ENCODE measurements around the gene ARL15. TPM values are rescaled to one million over a fixed set of nuclear protein-coding genes. Genes with fewer than 3 reads are reported as not detected.

Gene ARL15
- total RNA-seq, 4 donors from 2014 or later, result 13.0 to 52.7 (median 17.1) TPM

DNA sequence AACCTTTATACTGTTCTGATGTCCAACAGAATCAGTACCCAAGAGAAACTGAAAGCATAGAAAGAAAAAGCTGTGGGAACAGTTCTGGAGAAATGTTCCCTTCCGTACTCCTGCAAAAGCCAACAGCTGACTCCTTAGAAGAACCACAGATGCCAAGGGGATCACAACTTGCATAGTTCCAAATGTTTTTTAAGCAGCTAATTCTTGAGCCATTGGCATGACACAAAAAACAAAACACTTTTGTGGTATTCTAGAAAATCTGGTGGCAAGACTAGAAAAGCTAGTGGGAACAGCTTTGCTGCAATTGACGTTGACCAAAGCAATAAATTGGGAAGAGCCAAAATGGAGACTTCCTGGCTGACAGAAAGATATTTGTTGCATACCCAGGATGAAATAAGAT, 189.9 kb downstream of the ARL15 start:
- H3K4me3 ChIP-seq, result no peak overlapping the region
- 88 to 95% methylated on average over 2 of the region's 2 CpGs for WGBS, 2 donors
- TF ChIP-seq, protein P1, sequence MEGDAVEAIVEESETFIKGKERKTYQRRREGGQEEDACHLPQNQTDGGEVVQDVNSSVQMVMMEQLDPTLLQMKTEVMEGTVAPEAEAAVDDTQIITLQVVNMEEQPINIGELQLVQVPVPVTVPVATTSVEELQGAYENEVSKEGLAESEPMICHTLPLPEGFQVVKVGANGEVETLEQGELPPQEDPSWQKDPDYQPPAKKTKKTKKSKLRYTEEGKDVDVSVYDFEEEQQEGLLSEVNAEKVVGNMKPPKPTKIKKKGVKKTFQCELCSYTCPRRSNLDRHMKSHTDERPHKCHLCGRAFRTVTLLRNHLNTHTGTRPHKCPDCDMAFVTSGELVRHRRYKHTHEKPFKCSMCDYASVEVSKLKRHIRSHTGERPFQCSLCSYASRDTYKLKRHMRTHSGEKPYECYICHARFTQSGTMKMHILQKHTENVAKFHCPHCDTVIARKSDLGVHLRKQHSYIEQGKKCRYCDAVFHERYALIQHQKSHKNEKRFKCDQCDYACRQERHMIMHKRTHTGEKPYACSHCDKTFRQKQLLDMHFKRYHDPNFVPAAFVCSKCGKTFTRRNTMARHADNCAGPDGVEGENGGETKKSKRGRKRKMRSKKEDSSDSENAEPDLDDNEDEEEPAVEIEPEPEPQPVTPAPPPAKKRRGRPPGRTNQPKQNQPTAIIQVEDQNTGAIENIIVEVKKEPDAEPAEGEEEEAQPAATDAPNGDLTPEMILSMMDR (IDR thresholded peaks at IDR 0.05), result no peak
- no peak for TF ChIP-seq EP300 (IDR thresholded peaks at IDR 0.05)
- TF ChIP-seq POLR2A (IDR thresholded peaks at IDR 0.05), result no peak
- H3K9me3 ChIP-seq, result no peaks in the 10 kb centered on the region
- H3K27ac ChIP-seq, result no peak overlapping the region
- no peaks in the 10 kb centered on the region for H3K4me1 ChIP-seq
- DNase-seq (ENCODE audit: low spot score in 2 of 2), result no peak
- no peaks in the 10 kb centered on the region for H3K36me3 ChIP-seq
- no peaks in the 10 kb centered on the region for H3K27me3 ChIP-seq

DNA sequence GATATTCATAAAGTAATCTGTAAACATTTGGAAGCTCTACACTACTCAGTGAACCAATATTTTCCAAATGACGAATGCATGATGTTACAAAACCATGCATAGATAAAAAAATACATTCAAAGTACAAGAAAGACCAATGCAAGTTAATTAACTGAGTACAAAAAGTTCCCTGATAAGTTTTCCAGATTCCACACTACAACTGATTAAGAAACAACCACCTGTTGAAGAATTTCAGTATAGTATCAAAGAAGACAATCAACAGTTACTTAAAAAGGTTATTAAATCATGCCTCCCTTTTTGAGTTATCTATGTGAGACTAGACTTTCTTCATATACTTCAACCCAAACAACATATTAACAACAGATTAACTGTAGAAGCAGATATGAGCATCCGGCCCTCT, 192.4 kb downstream of the ARL15 start:
- no peak for TF ChIP-seq EP300 (IDR thresholded peaks at IDR 0.05)
- TF ChIP-seq, protein P1 (IDR thresholded peaks at IDR 0.05), result no peak
- TF ChIP-seq POLR2A (IDR thresholded peaks at IDR 0.05), result no peak
- H3K4me1 ChIP-seq, result no peaks in the 10 kb centered on the region
- 86 to 92% methylated on average over 2 of the region's 2 CpGs for WGBS, 2 donors
- no peak for DNase-seq (ENCODE audit: low spot score in 2 of 2)
- no peaks in the 10 kb centered on the region for H3K36me3 ChIP-seq
- no peak overlapping the region for H3K4me3 ChIP-seq
- H3K27me3 ChIP-seq, result no peaks in the 10 kb centered on the region
- no peaks in the 10 kb centered on the region for H3K9me3 ChIP-seq
- H3K27ac ChIP-seq, result no peak overlapping the region

DNA sequence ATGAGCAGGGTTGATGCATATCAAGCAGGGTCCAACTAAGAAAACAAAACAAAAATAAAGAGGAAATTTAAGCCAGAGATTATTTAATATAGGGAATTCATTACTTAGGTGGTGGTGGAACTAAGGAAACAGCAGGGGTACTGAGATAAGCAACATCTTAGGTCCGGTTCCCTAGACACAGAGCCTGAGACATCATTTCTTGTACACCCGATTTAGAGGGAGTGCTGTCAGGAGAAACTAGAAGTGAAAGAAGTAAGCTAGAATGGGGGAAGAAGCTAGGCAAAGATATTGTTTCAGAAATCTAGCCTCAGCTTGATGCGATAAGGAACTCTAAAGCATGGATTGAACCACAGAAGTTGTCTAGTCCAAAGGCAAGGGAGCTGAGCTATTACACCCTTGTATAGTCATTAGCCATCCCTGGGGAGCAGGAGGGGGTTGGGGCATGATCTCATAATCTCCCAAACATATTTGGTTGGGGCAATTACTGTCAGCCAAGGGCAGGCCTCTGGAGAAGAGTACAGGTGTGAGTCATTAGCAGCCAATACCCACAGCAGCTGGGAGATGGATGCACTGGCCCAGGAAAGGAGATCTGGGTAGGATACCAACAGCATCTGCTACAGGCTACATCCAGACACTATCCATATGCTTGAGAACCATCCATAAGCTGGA, 194.5 kb downstream of the ARL15 start:
- H3K9me3 ChIP-seq, result no peaks in the 10 kb centered on the region
- no peaks in the 10 kb centered on the region for H3K4me1 ChIP-seq
- DNase-seq (ENCODE audit: low spot score in 2 of 2), result no peak
- no peaks in the 10 kb centered on the region for H3K27me3 ChIP-seq
- H3K27ac ChIP-seq, result no peak overlapping the region
- no peaks in the 10 kb centered on the region for H3K36me3 ChIP-seq
- H3K4me3 ChIP-seq, result no peak overlapping the region
- WGBS, 2 donors, result 86 to 89% methylated on average over 3 of the region's 3 CpGs
- TF ChIP-seq POLR2A (IDR thresholded peaks at IDR 0.05) (no peak), EP300 (IDR thresholded peaks at IDR 0.05) (no peak)
- TF ChIP-seq, protein P1 (IDR thresholded peaks at IDR 0.05), result no peak

DNA sequence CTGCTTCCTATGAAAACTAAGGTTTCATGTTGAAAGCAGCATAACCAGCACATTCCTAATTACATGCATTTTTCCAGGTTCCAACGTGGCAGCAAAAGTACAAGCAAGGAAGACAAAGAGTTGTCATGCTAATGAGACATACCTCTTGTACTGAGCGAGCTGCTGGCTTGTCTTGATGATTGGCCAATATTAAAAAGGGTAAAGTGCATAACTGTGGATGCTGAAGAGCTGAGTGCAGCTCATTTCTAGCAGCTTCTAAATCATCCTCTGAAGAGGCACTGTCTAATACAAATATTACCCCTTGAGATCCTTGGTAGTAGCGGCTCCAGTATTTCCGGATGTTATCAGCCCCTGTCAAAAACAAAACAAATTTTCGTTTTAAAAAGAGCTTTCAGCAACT, 197.3 kb downstream of the ARL15 start:
- Histone ChIP-seq H3K27me3 (no peaks in the 10 kb centered on the region), H3K9me3 (no peaks in the 10 kb centered on the region), H3K36me3 (no peaks in the 10 kb centered on the region), H3K27ac (no peak overlapping the region), H3K4me1 (peaks cover 0 to 3% (median 0%) of the 10 kb centered on the region in 4 donors), H3K4me3 (no peak overlapping the region)
- TF ChIP-seq EP300 (IDR thresholded peaks at IDR 0.05), result no peak
- no peak for TF ChIP-seq POLR2A (IDR thresholded peaks at IDR 0.05)
- TF ChIP-seq, protein P1 (IDR thresholded peaks at IDR 0.05), result no peak
- DNase-seq (ENCODE audit: low spot score in 2 of 2), result no peak
- WGBS, 2 donors, result 79 to 80% methylated on average over 5 of the region's 5 CpGs

DNA sequence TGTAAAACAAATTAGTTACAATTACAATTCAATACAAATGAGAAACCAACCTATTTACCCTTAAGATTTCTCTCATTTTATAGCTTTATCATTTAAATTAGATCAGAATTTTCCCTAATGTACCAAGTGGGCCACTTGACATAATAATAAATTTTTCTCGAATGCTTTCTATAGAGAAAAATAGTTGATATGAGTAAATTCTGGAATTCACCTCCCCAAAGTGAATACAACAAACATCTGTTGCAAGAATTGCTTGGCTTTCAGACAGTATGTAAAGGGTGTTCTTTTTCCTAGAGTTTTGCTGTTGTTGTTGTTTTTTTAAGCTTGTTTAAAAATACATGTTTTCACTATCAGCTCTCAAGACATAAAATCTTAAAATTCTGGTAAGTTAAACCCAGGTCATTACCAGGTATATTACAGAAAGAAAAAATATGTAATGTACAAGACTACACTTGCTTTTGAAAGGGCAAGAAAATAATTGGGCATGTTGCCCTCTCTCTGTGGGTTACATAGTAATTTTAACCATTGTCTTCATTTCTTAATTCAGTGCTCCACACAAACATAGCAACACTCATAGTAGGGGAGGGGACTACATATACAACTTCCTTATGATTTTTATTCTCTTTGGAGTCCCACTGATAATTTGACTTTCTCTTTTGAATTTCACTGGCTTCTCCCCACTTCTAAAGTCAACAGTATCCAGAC, 200.6 kb downstream of the ARL15 start:
- H3K4me1 ChIP-seq, result peaks cover 0 to 3% (median 0%) of the 10 kb centered on the region in 4 donors
- no peaks in the 10 kb centered on the region for H3K9me3 ChIP-seq
- no peak overlapping the region for H3K27ac ChIP-seq
- no peak for DNase-seq (ENCODE audit: low spot score in 2 of 2)
- TF ChIP-seq, protein P1 (IDR thresholded peaks at IDR 0.05), result no peak
- no peak for TF ChIP-seq EP300 (IDR thresholded peaks at IDR 0.05)
- no peak for TF ChIP-seq POLR2A (IDR thresholded peaks at IDR 0.05)
- no peak overlapping the region for H3K4me3 ChIP-seq
- no peaks in the 10 kb centered on the region for H3K27me3 ChIP-seq
- H3K36me3 ChIP-seq, result peaks cover 0 to 3% (median 0%) of the 10 kb centered on the region in 3 donors
- WGBS, 2 donors, result 32 to 50% methylated on average over 1 of the region's 1 CpG
